GM19455 (cell line): ENCODE results near the gene GNA12.

Source experiments
- ATAC-seq: cut with Tn5 transposase; IDR thresholded peaks from one replicate; pipeline ENCODE4 v1.9.1; 2021; ENCODE audit not compliant: unreplicated experiment

The GNA12 gene

GRCh38 chr7:2819161-2819953 is 24.8 kb downstream of the GNA12 start:
- no peak for ATAC-seq

DNA sequence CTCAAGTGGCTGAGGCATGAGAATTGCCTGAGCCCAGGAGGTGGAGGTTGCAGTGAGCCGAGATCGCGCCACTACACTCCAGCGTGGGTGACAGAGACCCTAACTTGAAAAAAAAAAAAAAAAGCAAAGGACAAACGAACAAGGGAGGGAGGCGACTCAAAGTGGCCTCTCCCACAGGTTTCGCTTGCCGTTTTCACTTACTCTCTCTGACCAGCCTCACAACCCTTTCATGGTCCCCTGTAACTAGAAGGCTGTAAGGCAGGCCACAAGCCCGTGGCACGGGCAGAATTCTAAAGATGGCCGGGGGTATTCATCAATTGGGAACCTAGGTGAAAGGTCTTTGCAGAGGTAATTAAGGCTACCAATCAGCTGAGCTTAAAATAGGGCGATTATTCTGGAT is 25.5 kb downstream of the GNA12 start:
- ATAC-seq = no peak

DNA sequence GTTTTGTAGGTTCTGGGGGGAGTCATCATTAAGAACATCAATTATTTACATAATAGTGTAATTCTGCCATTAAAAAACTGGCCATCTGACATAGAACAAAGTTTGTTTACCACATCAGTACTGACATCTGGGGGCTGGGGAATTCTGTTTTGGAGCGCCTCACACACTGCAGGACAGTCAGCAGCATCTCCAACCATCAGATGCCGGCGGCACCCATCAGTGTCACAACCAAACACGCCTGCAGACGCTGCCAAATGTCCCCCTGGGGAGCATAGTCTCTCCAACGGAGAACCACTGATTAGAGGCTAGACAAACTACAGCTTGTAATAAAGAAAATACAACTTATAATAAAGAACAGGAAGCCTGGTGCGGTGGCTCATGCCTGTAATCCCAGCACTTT is 26.0 kb downstream of the GNA12 start:
- no peak for ATAC-seq

DNA sequence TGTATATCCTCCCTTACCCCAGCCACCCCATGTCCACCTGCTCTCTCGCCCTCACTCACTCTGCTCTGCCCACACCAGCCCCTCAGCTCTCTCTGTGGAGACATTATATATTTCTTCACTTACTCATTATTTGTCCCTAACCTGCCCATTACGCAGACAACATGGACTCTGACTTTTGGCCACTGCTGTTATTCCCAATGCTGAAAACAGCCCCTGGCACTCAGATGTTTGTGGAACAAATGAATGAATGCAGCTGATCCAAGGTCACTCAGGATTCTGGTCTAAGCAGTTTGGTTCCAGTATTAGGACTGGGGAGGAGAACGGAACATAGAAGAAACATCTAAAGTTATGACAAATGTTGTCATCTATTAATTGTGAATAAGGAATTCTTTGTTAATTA is 26.7 kb downstream of the GNA12 start:
- no peak for ATAC-seq

- no peak for ATAC-seq
Observed at GRCh38 chr7:2815875-2816245, 28.2 kb downstream of the GNA12 start.

DNA sequence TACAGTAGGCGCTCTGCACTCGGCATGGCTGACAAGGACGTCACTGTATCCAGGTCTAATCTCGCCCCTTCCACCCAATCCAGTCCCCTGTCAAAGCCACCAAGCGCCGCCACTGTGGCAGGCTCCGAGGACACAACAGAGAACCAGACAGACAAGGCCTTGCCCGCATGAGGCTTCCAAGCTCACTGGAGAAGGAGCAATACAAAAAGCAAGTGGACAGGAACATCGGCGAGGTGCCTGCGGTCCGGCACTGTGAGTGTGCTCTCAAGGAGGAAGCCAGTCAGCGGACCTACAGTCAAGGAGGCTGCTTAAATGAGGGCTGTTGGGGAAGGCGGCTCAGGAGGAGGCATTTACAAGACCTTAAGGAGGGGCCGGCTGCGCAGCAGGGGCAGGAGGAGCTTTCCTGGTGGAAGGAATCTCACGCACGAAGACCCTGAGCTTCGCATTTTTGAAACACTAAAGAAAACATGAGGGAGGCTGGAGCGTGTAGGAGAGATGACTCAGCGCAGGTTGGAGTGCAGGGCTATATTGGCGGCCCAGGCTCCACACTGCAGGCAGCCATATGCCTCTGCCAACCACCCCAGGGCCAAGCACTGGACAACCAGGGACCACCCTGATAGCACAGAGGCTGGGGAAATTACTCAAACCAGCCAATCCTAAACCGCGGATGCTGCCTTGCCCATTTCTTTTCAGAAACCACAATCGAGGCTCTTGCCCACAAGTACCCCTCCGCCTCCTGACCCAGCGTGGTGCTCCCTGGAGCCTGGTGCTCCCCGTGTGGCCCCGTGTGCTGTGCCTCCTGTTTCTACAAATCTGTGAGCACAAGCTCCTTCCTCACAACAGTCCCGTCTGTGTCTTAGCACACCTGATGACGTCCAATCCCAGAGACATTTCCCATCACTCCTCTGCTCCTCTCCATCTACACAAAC is 28.9 kb downstream of the GNA12 start:
- ATAC-seq = no peak

DNA sequence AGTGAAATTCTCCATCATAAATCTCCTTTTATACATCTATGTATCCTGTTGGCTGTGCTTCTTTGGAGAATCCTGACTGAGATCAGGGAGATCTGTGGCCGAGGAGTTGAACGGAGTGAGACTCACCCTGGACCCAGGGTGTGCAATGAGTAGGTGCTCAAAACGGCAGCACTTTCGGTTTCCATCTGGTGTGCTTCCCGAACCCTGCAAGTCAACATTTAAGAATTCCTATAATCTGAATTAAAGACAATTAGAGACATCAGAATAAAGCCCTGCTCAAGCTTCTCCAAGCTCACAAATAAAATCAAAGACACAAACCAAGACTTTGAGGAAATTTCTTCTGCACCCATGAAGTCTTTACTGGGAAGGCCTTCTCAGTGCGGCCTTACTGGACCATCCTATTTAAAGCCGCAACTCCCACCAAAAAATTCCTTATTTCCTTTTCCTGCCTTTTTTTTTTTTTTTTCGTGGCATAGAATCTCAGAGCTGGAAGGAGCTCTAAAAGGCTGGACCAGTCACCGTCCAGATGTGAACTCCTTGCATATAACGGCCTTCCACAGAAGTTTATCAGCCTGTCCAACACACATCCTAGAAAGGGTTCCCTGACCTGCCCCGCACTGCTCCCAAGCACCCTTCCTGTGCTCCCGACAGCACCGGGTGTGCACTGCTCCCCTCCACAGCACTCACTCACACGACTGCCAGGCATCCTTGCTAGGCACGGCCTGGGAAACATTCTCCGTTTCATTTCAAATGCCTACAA is 29.7 kb downstream of the GNA12 start:
- ATAC-seq = no peak

- no peak for ATAC-seq
Observed at GRCh38 chr7:2813350-2814185, 30.5 kb downstream of the GNA12 start.

GRCh38 chr7:2812831-2813230 is 31.3 kb downstream of the GNA12 start:
- no peak for ATAC-seq

DNA sequence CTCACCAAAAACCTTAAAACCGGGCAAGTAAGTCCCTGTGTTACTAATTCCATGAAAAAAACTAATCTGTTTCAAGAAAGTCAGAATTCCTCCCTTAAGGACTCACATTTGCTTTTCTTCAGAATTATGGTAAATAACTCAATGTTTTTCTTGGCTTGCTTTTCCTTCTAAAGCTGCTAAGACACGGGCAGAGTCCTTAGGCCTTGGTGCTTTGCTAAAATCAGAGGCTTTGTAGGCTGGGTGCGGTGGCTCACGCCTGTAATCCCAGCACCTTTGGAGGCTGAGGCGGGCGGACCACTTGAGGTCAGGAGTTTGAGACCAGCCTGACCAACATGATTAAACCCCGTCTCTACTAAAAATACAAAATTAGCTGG is 32.0 kb downstream of the GNA12 start:
- no peak for ATAC-seq

DNA sequence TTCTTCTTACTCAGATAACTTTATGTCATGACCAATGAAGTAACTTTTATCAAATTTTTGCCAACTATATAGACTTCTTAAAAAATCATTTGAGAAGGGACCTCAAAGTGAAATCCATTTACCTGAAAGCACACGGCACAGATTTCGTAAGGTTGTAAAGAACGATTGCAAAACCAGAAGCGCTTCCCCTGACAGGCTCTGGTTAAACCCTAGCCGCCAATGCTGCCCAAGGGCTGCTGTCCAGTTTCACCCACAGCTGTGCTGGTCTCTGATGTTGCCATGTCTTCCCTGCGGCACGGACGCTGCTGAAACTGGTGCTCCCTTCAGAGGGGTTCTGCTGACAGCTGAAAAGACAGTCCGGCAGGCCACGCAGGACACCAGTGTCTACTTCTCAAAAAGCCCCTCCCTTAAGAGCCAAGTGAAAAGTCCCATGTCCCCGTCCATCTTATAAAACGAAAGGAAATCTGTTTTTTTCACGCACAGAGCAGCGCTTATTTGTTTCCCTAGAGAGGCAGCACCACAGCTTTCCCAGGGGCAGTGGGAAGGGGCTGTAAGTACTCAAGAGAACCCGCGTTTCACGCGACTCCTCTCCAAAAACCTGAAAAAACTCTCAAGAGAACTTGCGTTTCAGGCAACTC is 32.5 kb downstream of the GNA12 start:
- ATAC-seq = no peak

DNA sequence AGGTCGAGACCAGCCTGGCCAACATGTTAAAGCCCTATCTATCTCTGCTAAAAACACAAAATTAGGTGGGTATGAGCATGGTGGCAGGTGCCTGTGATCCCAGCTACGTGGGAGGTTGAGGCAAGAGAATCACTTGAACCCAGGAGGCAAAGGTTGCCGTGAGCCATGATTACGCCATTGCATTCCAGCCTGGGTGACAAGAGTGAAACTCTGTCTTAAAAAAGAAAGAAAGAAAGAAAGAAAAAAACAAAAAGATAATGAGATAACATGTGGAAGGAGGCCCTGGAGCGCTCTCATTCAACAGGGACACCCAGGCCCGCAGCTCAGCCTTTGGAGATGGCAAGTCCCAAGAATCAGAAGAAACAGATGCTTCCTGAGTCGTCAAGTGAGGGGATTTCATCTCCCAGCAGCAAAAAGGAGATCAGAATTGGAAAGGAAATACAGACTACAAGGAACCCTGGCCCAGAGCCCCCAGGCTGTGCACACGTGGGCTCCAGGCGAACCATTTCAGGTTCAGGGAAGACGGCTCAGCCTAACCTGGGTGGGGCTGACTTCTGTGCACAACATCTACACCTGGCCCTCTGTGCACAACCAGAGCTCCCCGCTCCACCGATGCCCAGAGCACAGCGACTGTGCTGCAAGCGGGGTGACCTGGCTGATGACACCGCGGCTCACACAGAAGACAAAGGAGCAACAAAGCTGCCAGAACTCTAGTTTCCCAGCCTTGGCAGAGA is 33.3 kb downstream of the GNA12 start:
- ATAC-seq = no peak

DNA sequence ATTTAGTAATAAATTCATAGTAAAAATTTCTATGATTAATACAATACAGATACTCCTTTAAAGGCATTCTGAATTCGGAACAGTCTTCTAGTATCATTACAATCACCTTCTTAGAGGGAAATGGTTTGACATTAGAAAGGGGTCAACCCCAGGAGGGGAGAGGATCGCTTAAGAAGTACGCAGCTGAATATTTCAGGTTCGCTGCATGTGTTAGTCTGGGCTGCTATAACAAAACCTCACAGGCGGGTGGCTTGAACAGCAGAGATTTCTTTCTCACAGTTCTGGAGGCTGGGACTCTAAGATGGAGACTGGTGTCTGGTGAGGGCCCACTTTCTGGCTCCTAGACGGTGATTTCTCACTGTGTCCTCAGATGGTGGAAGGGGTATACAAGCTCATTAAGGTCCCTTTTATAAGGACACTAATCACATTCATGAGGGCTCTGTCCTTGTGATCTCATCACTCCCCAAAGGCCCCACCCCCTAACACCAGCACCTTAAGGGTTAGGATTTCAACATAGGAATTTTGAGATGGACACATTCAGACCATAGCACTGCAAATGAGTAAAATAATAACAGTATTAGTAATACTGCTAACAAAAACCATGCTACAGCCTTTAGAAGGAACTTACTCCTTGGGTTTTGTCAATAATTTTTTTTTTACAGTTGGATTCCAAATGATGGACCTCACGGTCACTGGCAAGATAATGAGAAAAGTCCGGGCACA is 34.0 kb downstream of the GNA12 start:
- ATAC-seq = no peak

DNA sequence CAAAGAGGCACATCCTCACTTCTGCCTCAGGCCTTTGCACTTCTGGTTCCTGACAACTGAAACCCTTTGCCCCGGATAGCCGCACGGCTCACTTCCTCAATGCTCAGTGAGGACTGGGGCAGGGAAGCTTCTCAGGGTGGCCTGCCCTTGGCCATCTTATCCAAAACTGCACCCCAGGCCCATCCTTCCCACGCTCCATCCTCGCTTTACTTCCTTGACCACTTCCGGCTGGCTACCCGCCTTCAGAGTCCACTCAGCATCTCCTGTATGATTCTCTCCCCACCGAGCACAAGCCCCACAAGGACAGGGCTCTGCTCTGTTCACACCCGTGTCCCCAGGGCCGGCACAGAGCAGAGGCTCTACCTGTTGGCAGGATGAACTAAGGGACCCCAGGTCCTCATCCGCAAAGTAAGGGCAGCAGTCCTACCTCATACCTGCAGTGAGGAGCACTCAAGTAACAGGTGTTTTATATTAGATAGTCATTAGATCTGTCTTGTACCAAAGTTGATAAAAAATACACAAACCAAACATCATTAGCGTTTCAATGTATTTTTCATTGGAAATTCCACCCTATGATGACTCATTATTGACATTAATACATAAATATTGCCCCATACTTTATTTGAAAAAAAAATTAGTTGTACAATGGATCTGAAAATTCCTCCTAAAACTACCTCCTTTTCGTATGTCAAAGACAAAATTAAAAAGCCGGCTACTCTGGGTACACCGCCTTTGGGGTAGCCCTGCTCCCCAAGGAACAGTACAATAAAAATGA is 35.0 kb downstream of the GNA12 start:
- no peak for ATAC-seq

- no peak for ATAC-seq
Observed at GRCh38 chr7:2807845-2808772, 36.0 kb downstream of the GNA12 start.

DNA sequence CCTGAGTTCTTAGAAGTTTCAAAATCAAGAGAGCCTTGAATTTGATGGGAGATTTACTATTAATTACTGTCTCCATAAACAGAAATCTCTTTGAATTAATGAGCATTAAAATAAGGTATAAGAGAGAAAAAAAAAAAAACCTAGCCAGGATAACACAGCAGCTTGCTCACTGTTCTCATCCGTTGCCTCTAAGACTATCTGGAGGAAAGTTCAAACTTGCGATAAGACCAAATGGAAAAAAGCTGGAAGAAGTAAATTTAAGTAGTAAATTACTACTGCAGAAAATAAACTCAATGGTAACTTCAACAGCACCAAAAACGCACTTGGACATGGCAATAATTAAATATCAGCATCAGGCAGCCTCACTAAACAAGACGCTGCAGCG is 36.7 kb downstream of the GNA12 start:
- ATAC-seq = no peak

DNA sequence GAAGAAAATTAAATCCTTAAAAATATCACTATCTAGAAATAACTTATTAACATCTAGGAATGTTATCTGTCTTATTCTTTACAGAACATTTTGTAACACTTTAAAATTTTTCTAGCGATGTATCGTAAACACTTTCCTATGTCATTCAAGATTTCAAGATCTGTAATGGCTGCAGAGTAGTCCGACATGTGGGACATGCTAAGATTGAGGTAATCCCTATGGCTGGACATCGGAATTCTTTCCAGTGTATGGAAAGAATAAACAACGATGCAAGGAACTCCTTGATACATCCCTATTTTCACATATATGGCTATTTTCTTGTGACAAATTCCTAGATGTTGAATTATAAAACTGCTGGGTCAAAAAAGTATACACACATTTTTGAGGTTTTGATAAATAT is 37.5 kb downstream of the GNA12 start:
- no peak for ATAC-seq
